DND-41 (cell line): ENCODE results near the gene LIX1.

ENCODE experiments used
- CTCF ChIP-seq: IDR thresholded peaks from 2 replicates; pipeline ENCODE4 v1.5.1; 2012; ENCODE audit warnings: borderline replicate concordance, low read length, moderate library complexity, mild to moderate bottlenecking; ENCODE audit not compliant: poor library complexity, severe bottlenecking; ENCODE audit errors: extremely low read depth
- EZH2 ChIP-seq: IDR thresholded peaks from 3 replicates; pipeline ENCODE4 v1.6.1; 2012; ENCODE audit warnings: borderline replicate concordance, low read depth, mild to moderate bottlenecking, moderate library complexity, low read length, inconsistent platforms; ENCODE audit not compliant: severe bottlenecking

GRCh38 chr5:97093193-97093592 lies 49.2 kb downstream of the LIX1 start:
- no peak for TF ChIP-seq CTCF
- no peak for TF ChIP-seq EZH2
